Skin of body (tissue), 2 donors: ENCODE results near the gene GRIN1. TPM values are rescaled to one million over a fixed set of nuclear protein-coding genes. Genes with fewer than 3 reads are reported as not detected.

Experiments
- DNase-seq: peaks from one replicate; lab custom pipeline; 2025; lab: John Stamatoyannopoulos, UW
- total RNA-seq: library from RNA; depleted of rRNA; stranded (reverse); fragments of >200 nt; gene quantifications from one replicate; pipeline ENCODE4 v1.2.3, GENCODE V29; 2014

GRIN1 gene
- total RNA-seq: 0.89 TPM

DNA sequence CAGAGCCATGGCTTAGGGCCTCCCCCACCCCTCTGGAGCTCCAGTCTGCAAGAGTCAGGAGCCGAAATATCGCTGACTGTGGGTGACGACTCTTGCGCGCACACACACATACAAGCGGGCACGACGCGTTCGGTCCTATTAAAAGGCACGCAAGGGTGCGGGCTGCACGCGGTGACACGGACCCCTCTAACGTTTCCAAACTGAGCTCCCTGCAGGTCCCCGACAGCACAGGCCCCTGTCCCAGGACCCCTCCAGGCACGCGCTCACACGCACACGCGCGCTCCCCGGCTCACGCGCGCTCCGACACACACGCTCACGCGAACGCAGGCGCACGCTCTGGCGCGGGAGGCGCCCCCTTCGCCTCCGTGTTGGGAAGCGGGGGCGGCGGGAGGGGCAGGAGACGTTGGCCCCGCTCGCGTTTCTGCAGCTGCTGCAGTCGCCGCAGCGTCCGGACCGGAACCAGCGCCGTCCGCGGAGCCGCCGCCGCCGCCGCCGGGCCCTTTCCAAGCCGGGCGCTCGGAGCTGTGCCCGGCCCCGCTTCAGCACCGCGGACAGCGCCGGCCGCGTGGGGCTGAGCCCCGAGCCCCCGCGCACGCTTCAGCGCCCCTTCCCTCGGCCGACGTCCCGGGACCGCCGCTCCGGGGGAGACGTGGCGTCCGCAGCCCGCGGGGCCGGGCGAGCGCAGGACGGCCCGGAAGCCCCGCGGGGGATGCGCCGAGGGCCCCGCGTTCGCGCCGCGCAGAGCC, at the start of gene GRIN1:
GRIN1 (plus strand) TSS at position 433 of the 746 bp plus-strand sequence. CDS start 333 bp downstream, outside the sequence.
- no peak for DNase-seq

DNA sequence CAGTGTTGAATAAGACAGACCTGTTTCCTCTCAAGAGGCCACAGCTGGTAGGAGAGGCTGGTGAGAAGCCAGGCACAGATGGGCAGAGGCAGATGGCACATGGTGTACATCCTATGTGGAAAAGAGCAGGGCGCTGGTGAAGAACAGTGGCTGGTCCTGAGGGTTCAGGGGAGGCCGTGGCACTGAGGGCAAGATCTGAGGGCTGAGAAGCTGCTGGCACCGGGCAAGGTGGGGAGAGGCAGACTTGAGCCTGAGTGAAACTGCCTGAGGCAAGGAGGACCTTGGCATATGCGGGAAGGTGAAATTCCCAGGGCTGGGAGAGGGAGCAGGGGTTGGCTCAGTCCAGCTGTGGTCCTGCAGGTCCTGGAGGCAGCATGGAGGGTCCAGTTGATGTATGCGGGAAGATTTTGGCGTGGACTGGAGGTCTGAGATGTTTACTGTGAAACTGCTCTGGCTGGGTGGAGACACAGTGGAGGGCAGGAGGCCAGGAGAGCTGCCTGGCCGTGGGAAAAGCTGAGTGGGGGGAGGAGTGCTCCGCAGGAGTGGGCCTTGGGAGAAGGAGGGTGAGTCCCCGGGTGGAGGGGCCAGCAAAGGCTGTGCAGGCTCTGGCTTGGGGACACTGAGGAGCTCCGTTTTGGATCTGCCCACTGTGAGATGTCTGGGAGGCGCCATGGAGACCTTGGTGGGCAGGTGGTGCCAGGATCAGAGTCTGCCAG, 49.6 kb upstream of the GRIN1 start:
- no peak for DNase-seq

DNA sequence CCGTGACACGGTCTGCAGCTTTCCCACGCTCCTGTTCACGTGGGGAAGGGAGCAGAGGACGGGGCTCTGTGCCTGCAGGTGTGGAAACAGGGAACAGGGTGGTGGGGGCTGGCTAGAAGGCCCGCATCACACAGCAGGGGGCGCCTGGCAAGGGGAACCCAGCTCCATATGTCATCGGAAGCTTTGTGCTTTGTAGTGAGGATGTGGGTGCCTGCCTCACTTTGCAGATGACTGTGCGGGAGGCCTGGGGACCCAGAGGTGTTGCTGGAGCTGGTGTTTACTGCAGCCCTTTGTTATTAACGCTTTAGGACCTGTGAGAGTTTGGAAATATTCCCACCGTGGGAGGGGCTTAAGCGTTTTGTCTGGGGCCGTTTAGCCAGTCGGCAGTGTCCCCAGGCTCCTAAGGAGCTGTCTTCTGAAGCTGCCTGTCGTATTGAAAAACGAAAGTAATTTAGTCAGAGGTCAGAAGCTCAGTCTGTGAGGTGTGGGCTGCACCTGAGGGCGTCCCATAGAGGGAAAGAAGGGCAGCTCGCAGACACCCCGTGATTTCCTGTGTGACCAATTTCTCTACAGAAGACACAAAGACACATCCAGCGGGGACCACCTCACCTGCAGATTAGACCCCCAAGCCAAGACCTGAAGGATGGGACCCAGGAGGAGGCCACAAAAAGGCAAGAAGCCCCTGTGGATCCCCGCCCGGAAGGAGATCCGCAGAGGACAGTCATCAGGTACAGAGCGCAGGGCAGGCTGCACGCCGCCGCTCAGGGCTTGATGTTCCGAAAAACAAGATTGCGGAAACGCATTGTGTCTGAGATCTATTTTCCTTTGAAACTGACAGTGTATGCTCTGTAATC, 43.1 kb upstream of the GRIN1 start:
- DNase-seq: no peak

DNA sequence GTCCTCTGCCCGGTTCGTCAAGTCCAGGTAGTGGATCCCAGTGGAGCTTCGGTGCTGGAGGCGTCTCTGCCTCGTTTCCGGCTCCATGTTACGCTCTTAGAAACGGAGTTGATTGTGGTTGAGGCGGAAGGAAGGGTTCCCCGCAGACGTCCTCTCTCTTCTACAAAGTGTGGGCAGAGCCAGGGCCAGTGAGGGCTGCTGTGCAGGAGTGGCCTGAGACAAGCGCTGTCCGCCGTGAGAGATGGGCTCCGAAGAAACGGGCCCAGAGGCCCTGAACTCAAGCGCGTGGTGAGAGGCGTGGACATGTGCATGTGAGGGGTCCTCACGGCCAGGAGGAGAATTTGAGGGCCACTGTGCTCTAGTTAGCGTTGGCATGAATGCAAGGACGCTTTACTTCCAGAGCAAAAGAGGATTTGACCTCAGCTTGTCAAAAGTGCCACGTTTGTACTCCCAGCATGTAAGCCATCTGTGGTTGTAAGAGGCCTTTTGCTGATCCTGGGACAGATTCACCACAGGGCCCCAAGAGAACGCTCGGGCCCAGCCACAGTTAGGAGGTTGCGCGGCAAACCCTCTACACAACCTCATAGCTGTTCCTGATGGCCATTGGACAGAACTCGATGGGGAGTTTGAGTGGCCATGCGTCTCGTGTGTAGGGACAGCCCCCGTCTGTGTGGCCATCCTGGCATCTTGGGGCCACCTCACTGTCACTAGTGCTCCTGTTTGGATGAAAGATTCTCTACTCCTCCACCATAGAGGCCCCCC, 42.0 kb upstream of the GRIN1 start:
- no peak for DNase-seq

DNA sequence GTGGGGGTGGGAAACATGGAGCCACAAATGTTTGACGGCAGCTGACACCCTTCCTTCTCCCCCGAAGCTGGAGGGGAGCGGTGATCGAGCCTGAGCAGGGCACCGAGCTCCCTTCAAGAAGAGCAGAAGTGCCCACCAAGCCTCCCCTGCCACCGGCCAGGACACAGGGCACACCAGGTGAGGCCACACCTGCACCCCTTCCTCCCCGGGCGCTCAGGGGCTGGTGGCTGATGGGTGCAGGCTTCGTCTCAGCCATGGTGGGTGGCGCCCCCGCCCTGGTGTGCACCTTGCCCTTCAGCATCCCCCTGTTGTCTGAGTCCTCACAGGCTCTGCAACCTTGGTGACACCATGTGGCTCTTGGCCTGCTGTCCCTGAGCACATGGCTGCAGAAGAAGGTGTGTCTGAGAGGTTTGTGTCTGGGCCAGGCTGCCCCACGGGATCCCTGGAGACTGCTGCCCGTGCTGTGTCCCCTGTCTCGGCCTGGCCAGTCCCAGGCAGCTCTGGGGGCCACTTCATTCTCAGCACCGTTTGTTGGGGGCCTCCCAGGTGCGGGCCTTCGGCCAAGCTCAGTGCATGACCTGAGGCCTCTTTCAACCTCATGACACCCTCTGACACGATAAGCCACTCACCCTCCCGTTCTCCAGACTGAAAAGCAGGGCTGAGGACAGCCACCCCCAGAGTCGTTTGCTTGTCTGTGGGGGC, 41.0 kb upstream of the GRIN1 start:
- no peak for DNase-seq

DNA sequence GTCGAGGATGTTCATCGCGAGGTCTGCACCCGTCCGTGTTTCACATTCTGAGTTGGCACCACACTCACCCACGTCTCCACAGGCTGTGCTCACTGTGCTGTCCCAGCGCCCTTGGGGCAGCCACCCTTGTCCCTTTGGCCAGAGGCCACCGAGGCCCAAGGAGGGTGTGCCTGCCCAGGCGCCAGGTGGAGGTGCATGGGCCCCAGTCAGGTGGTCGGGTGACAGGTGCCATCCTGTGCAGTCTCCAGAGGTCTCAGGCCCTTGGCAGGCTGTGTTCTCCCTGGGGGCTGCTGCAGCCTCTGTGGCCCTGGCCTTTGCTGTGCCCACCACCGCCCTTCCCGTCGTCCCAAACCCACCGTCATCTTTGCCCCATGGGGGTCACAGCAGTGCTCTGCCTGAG, 39.7 kb upstream of the GRIN1 start:
- no peak for DNase-seq

DNA sequence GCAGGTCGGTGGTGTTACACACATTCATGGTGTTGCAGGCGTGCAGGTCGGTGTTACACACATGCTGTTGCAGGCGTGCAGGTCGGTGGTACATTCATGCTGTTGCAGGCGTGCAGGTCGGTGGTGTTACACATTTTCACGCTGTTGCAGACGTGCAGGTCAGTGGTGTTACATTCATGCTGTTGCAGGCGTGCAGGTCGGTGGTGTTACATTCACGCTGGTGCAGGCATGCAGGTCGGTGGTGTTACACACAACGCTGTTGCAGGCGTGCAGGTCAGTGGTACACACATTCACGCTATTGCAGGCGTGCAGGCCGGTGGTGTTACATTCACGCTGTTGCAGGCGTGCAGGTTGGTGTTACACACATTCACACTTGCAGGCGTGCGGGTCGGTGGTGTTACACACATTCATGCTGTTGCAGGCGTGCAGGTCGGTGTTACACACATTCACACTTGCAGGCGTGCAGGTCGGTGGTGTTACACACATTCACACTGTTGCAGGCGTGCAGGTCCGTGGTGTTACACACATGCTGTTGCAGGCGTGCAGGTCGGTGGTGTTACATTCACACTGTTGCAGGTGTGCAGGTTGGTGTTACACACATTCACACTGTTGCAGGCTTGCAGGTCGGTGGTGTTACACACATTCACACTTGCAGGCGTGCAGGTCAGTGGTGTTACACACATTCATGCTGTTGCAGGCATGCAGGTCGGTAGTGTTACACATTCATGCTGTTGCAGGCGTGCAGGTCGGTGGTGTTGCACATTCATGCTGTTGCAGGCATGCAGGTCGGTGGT, 35.6 kb upstream of the GRIN1 start:
- no peak for DNase-seq

DNA sequence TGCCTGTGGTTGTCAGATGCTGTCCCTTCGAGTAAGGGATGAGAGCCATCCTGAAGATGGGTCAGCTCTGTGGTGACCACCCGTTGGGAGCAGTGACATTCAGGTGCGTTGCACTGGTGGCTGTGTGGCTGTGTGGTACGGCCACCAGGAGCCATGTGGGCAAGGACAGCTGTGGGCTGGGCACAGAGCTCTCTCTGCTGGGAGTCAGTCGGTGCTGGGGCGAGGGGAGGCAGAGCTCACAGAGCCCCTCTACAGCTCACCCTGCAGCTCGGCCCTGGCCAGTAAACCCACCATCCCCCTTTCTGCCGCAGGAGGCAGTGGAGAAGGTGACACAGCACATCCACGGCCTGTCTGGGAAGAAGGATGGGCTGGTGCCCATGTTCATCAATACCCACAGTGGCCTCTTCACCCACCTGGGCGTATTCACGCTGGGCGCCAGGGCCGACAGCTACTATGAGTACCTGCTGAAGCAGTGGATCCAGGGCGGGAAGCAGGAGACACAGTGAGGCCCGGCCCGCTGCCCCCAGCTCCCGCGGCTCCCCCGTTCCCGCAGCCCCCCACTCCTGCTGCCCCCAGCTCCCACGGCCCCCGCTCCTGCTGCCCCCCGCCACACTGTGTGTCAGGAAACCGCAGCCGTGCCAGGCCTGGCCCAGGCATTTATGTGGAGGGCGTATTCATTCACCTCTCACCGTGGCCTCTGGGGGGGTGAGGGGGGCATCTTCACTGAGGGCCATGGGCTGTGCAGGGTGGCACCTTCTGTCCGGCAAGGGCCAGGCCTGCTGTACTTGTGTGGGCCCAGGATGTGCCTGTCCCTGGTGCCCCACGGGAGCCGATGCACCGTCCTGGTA, 32.9 kb upstream of the GRIN1 start:
- DNase-seq: no peak

DNA sequence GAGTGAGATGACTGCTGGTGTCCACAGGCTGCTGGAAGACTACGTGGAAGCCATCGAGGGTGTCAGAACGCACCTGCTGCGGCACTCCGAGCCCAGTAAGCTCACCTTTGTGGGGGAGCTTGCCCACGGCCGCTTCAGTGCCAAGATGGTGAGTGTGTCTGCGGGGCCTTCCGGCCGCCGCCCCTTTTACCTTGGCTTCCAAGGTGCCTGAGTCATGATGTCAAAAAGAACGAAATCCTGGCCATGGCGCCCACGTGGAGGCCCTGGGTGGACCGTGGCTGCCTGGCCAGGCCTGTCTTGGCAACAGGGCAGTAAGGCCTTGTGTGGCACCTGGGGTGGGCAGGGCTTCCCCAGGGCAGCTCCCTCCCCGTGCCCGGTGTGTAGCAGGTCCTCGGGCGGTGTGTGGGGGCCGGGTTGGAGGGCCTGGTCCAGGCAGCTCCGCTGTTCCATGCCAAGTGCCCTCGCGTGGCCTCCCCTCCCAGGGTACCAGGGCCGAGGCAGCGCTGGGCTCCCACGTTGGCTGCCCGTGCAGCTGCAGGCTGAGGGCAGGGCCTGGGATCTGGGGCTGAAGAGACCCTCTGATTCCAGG, 32.2 kb upstream of the GRIN1 start:
- no peak for DNase-seq

DNA sequence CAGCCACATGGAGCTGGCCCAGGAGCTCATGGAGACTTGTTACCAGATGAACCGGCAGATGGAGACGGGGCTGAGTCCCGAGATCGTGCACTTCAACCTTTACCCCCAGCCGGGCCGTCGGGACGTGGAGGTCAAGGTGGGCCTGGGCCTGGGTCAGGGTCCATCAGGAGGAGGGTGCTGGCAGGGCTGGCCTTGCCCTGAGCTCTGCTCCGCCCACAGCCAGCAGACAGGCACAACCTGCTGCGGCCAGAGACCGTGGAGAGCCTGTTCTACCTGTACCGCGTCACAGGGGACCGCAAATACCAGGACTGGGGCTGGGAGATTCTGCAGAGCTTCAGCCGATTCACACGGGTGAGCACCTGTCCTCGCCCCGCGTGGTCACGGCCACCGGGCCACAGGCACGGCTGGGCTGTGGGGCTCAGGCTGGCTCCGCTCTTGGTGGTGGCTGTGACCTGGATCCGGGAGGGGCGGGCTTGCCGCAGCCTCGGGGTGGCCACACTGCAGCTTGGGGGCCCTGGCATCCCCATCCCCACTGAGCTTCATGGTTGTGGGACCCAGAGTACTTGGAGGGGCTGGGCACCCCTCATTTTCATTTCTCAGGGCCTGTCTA, 31.5 kb upstream of the GRIN1 start:
- DNase-seq: no peak

DNA sequence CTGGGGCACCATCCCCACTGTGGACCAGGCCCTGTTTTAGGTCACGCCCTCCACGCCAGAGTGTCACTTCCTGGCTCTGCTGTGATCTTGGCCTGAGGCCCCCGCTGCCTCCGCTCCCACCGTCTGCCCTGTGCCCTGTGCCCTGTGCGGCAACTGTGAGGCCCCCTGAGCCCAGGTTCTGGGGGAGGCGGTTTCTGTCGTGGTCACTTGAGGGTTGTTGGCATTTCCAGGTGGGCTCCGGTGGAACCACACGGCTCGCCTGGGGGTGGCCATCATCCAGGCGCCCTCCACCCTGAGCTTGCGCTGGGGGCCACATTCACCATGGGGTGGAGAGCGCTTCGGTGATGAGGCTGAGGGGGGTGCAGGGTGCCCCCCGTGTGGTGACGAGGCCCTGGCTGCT, 31.0 kb upstream of the GRIN1 start:
- no peak for DNase-seq

DNA sequence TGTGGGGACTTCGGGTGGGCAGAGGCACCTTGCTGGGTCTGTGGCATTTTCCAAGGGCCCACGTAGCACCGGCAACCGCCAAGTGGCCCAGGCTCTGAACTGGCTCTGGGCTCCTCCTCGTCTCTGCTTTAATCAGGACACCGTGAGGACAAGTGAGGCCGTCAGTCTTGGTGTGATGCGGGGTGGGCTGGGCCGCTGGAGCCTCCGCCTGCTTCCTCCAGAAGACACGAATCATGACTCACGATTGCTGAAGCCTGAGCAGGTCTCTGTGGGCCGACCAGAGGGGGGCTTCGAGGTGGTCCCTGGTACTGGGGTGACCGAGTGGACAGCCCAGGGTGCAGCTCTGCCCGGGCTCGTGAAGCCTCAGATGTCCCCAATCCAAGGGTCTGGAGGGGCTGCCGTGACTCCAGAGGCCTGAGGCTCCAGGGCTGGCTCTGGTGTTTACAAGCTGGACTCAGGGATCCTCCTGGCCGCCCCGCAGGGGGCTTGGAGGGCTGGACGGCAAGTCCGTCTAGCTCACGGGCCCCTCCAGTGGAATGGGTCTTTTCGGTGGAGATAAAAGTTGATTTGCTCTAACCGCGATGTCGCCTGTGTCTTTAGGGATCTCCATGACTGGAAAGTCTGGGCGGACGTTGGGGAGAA, 30.2 kb upstream of the GRIN1 start:
- DNase-seq: no peak

DNA sequence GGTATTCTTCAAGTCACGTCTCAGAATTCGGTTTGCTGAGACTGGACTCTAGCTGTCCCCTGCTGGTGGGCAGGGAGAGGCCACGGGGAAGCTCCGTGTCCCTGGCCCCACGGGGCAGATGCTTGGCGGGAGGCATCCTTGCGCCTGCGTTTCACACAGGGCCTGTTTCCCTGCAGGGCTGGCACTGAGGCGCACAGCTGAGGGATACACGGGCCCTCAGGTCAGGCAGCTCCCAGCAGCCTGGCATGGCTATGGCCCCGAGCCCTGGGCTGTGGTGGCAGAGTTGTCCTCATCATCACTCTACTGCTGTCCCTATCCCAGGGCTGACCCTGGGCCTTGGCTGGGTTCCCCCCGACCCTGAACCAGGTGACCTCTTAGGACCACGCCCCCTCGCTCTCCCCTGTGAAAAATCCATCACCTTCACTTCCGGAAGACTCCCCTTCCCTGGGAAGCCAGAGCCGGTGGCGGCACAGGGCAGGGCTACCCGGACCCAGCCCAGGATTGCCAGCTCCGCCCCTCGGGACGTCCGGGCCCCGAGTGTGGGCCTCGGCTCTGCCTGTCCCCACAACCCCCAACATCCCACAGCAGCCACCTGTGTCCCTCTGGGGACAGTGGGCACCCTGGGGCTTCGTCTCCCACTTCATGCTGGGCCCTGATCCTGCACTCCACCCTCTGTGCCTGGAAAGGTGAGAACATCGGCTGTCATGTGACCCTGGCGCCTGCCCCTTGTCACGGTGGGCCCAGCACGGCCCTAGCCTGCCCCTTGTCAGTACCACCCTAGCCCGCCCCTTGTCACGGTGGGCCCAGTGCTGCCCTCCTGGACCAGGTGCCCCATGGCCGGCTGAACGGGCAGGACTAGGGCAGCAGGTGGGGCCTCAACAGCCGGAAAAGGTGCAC, 29.5 kb upstream of the GRIN1 start:
- DNase-seq: no peak

DNA sequence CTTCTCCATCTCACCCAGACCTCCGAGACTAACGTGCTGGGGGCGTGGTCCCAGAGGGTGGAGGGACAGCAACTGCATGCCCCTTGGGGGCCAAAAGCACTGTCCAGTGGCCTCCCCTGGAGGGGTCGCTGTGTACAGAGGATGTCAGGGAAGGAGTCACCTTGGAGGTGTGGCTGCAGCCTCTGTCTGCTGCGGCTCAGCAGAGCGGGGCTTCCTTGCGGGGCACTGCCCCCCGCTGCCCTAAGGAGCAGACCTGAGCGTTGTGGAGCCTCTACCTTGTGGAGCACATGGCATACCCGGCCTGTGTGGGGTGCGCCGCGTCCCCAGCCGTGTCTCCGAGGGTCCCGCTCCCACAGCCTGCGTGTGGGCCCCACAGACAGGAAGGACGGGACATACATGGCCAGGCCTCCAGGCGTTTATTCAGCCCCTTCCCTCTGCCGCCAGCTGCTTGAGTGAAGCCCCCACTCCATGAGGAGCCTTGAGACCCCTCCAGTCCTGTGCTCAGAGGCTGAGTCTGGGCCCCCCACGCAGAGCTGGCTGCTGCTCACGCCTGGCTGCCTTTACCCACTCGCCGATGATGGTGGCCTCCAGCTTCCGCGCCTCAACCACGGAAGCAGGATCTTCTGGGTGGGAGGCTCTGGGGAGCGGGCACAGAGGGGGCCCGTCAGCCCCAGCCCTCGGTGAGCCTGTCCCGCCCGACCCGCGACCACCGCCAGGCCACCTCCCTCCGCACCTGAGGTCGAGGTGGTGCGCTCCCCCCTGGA, 28.6 kb upstream of the GRIN1 start:
- no peak for DNase-seq

DNA sequence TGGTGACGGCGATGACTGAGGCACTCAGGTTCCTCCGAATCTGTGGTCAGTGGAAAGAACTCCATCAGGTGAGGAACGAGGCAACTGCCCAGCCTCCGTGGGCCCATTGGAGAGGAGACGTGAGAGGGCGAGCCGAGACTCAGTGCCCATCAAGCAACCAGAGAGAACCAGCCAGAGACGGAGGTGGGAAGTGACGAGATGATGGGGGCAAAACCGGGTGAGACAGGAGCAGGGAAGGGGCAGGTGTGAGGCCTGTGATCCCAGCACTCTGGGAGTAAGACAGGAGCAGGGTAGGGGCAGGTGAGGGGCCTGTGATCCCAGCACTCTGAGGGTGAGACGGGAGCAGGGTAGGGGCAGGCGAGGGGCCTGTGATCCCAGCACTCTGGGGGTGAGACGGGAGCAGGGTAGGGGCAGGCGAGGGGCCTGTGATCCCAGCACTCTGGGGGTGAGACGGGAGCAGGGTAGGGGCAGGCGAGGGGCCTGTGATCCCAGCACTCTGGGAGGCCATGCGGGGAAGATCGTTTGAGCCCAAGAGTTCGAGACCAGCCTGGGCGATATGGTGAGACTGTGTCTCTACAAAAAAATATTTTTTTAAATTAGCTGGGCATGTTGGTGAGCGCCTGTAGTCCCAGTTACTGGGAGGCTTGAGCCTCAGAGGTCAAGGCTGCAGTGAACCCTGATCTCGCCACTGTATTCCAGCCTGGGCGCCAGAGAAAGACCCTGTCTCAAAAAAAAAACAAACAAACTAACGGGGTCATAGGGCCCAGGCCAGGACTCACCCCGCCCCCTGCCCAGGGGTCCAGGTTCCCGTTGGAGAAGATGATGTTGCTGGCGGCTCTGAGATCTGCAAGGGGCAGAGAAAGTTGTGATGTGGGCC, 27.8 kb upstream of the GRIN1 start:
- no peak for DNase-seq
